Endothelial cell of umbilical vein (primary cell): ENCODE measurements around the gene RGS7. TPM values are rescaled to one million over a fixed set of nuclear protein-coding genes. Genes with fewer than 3 reads are reported as not detected.

ENCODE experiments used
- BruUV-seq: library from RNA; stranded (reverse); fragments of 400-500 nt; replicated peaks from 2 replicates; lab custom pipeline; 2021; lab: Mats Ljungman, UMichigan
- CTCF ChIA-PET: fragments of 300-600, 350-600 bp; sonication (Branson Sonifier 250); formaldehyde crosslinking; loops from one replicate; lab custom pipeline; 2021; ENCODE audit warnings: antibody characterized with exemption, inconsistent platforms; lab: Charles Lee
- POLR2A ChIA-PET: fragments of 300-600, 350-600 bp; sonication (Branson Sonifier 250); formaldehyde crosslinking; loops from one replicate; lab custom pipeline; 2021; ENCODE audit warnings: antibody characterized with exemption, inconsistent platforms; lab: Charles Lee
- DNase-seq: peaks from one replicate; pipeline ENCODE4 v3.0.0-alpha.2; 2011; ENCODE audit warnings: low read depth, low spot score
- FAIRE-seq: peaks from 2 replicates; lab custom pipeline; 2011; peaks lifted over from hg19 to GRCh38; lab: Jason Lieb, UNC
- H2AFZ ChIP-seq: 2 replicates; pipeline ENCODE4 v1.6.0; 2012; ENCODE audit warnings: low read depth, low read length, control low read depth, inconsistent platforms
- H3K27ac ChIP-seq: 2 replicates; pipeline ENCODE4 v1.5.1; 2011; ENCODE audit warnings: low read depth, mild to moderate bottlenecking, control low read depth, low read length, moderate library complexity; ENCODE audit not compliant: insufficient read depth
- H3K27me3 ChIP-seq, 2 experiments: 2 replicates each; pipeline versions ENCODE4 v1.6.0 to v1.6.1; 2011; ENCODE audit warnings: low read length in 2 of 2, mixed read lengths in 1 of 2; ENCODE audit not compliant: control insufficient read depth in 2 of 2, insufficient read depth in 2 of 2
- H3K36me3 ChIP-seq, 2 experiments: 2 replicates in 1 of 2; 3 replicates in 1 of 2; pipeline ENCODE4 v1.5.1; 2011; ENCODE audit warnings: low read length in 2 of 2, mild to moderate bottlenecking in 1 of 2, moderate library complexity in 1 of 2; ENCODE audit not compliant: control insufficient read depth in 2 of 2, insufficient read depth in 2 of 2; ENCODE audit errors: extremely low read depth in 1 of 2
- H3K4me1 ChIP-seq: 3 replicates; pipeline ENCODE4 v1.5.1; 2011; ENCODE audit warnings: mild to moderate bottlenecking, low read length; ENCODE audit not compliant: control insufficient read depth, insufficient read depth; ENCODE audit errors: extremely low read depth
- H3K4me2 ChIP-seq: 2 replicates; pipeline ENCODE4 v1.6.1; 2011; ENCODE audit warnings: low read length, control low read depth, mixed read lengths; ENCODE audit not compliant: insufficient read depth
- H3K4me3 ChIP-seq, 3 experiments: fragments of 200-600 bp in 1 of 3; sonication (generic), shearing (Covaris generic) in 1 of 3; replicated peaks in 1 of 3; 2 replicates each; pipeline ENCODE4 v1.5.1; 2011 to 2016; ENCODE audit warnings: control low read depth in 3 of 3, low read length in 3 of 3, mild to moderate bottlenecking in 2 of 3, inconsistent platforms in 1 of 3, low read depth in 1 of 3, moderate library complexity in 1 of 3; ENCODE audit not compliant: insufficient read depth in 1 of 3
- H3K79me2 ChIP-seq: 2 replicates; pipeline ENCODE4 v1.6.0; 2012; ENCODE audit warnings: low read length, inconsistent platforms; ENCODE audit not compliant: control insufficient read depth, insufficient read depth
- H3K9ac ChIP-seq: replicated peaks from 2 replicates; pipeline ENCODE3; 2011; ENCODE audit warnings: low read length, control low read depth; ENCODE audit not compliant: insufficient read depth; ENCODE audit errors: extremely low read depth
- H3K9me1 ChIP-seq: replicated peaks from 3 replicates; pipeline ENCODE4 v1.6.0; 2011; ENCODE audit warnings: mild to moderate bottlenecking, low read length; ENCODE audit not compliant: control insufficient read depth, insufficient read depth; ENCODE audit errors: extremely low read depth
- H3K9me3 ChIP-seq: replicated peaks from 2 replicates; pipeline ENCODE4 v1.5.1; 2012; ENCODE audit warnings: low read length, inconsistent platforms; ENCODE audit not compliant: control insufficient read depth, insufficient read depth
- H4K20me1 ChIP-seq: replicated peaks from 2 replicates; pipeline ENCODE3; 2011; ENCODE audit warnings: mild to moderate bottlenecking, low read length; ENCODE audit not compliant: control insufficient read depth, insufficient read depth; ENCODE audit errors: extremely low read depth
- CTCF ChIP-seq, 2 donors: IDR thresholded peaks; 1 replicate in 1 of 2; 2 replicates in 1 of 2; pipeline ENCODE4 v1.5.1; 2011; ENCODE audit warnings: low read length in 2 of 2, mild to moderate bottlenecking in 2 of 2, moderate library complexity in 2 of 2, control low read depth in 1 of 2, inconsistent platforms in 1 of 2, low read depth in 1 of 2; ENCODE audit not compliant: insufficient read depth in 1 of 2; ENCODE audit errors: extremely low read depth in 1 of 2
- EZH2 ChIP-seq: IDR thresholded peaks from 2 replicates; pipeline ENCODE4 v1.6.1; 2012; ENCODE audit warnings: borderline replicate concordance, low read depth, mild to moderate bottlenecking, moderate library complexity, low read length, inconsistent platforms; ENCODE audit not compliant: severe bottlenecking
- FOS ChIP-seq: IDR thresholded peaks from 2 replicates; pipeline ENCODE4 v1.6.1; 2011; ENCODE audit warnings: mild to moderate bottlenecking, low read length, moderate library complexity, borderline replicate concordance; ENCODE audit not compliant: insufficient read depth
- GATA2 ChIP-seq: IDR thresholded peaks from 2 replicates; pipeline ENCODE4 v1.7.0; 2011; ENCODE audit warnings: low read depth, mild to moderate bottlenecking, moderate library complexity, mixed read lengths, low read length; ENCODE audit not compliant: insufficient read length, insufficient read depth
- JUN ChIP-seq: IDR thresholded peaks from 2 replicates; pipeline ENCODE4 v1.6.1; 2011; ENCODE audit warnings: borderline replicate concordance, low read depth; ENCODE audit not compliant: insufficient read length, insufficient read depth
- MAX ChIP-seq: IDR thresholded peaks from 2 replicates; pipeline ENCODE4 v1.6.1; 2011; ENCODE audit not compliant: insufficient read depth, insufficient read length
- MYC ChIP-seq: IDR thresholded peaks from one replicate; pipeline ENCODE4 v1.6.1; 2011; ENCODE audit warnings: mild to moderate bottlenecking, low read depth, low read length
- POLR2A ChIP-seq: IDR thresholded peaks from 2 replicates; pipeline ENCODE4 v1.6.1; 2012; ENCODE audit warnings: low read depth, mild to moderate bottlenecking, control low read depth, low read length
- POLR2AphosphoS5 ChIP-seq: IDR thresholded peaks from 2 replicates; pipeline ENCODE4 v1.6.1; 2012; ENCODE audit warnings: low read depth, mild to moderate bottlenecking, control low read depth, low read length, moderate library complexity; ENCODE audit not compliant: insufficient read depth
- dilution Hi-C: fragments of 300-500 bp; cut with MboI; formaldehyde crosslinking; loops from one replicate; pipeline ENCODE4 v1.15.0; 2019; ENCODE audit warnings: low sequenced_read_pairs; ENCODE audit not compliant: extremely low pct_ligation_motif_present
- intact Hi-C: fragments of 100-400 bp; cut with micrococcal nuclease; formaldehyde crosslinking; loops from one replicate; pipeline ENCODE4 v1.10.0; 2022
- polyA plus RNA-seq, 4 experiments: library from polyadenylated mRNA; depleted of rRNA in 3 of 4; stranded (reverse) in 3 of 4; unstranded in 1 of 4; fragments of >200 nt; gene quantifications; 2 replicates each; pipeline versions ENCODE4 v1.2.1 to v1.2.3, GENCODE V29; 2011 to 2012; ENCODE audit warnings: missing spikeins in 1 of 4
- total RNA-seq: library from RNA; stranded (reverse); gene quantifications from 2 replicates; pipeline ENCODE4 v1.2.3, GENCODE V29; 2021

Gene RGS7
- total and polyA plus RNA-seq, 2 donors (not counting 3 experiments of a cell fraction or from before 2014, with no cell fraction given) = 0.43 to 0.44 TPM

- H3K27ac ChIP-seq = no peak overlapping the region
- no peak overlapping the region for H3K4me2 ChIP-seq
- H3K9ac ChIP-seq = no peak overlapping the region
- DNase-seq = no peak
- ChIA-PET CTCF (interaction anchor here (1.5 kb wide), 1 partner anchor 10 kb away, joined by 3 read pairs; no protein-coding TSS in a partner anchor), POLR2A (no interaction called here)
- no peaks in the 10 kb centered on the region for H3K36me3 ChIP-seq
- H3K79me2 ChIP-seq = no peaks in the 10 kb centered on the region
- peaks cover 5% of the 10 kb centered on the region for H3K4me1 ChIP-seq
- H3K9me3 ChIP-seq = no peaks in the 10 kb centered on the region
- H4K20me1 ChIP-seq = no peaks in the 10 kb centered on the region
- TF ChIP-seq MYC (no peak), GATA2 (no peak), FOS (no peak), POLR2A (no peak), CTCF (IDR thresholded peaks at IDR 0.05; ENCODE audit: extremely low read depth in 1 of 2, insufficient read depth in 1 of 2, low read depth in 1 of 2, low read length in 2 of 2) (no peak), POLR2AphosphoS5 (no peak), JUN (no peak), MAX (no peak), EZH2 (no peak)
- H3K4me3 ChIP-seq = no peak overlapping the region
- intact Hi-C loops (no loop called here), dilution Hi-C loops (no loop called here)
- H2AFZ ChIP-seq = no peak overlapping the region
- no TSS peak for BruUV-seq
- no peak for FAIRE-seq
- H3K9me1 ChIP-seq = no peaks in the 10 kb centered on the region
- no peaks in the 10 kb centered on the region for H3K27me3 ChIP-seq
These were observed 564.0 kb downstream of the RGS7 start for GRCh38 chr1:240792915-240793529.
